Stimulated activated CD4-positive, alpha-beta T cell treated with anti-CD3 and anti-CD28 coated beads, Interleukin-2, amount 100 ng/mL, for 48 hours (primary cell): ENCODE results near the gene ZBTB38.

Source experiments
- DNase-seq, 2 donors: peaks; one replicate each; pipeline ENCODE4 v3.0.0-alpha.2; 2020

Gene ZBTB38

GRCh38 chr3:141368062-141368924 is at the start of gene ZBTB38:
TSS of gene ZBTB38 (plus strand) at chr3:141368504. CDS start at chr3:141442389, 73,885 bp downstream.
- no peak for DNase-seq

- DNase-seq, result no peak
Measured at GRCh38 chr3:141320399-141321108, 47.8 kb upstream of the ZBTB38 start.

GRCh38 chr3:141321109-141321497 is 47.2 kb upstream of the ZBTB38 start:
- DNase-seq, result no peak

- no peak for DNase-seq
Measured at GRCh38 chr3:141323936-141324704, 44.2 kb upstream of the ZBTB38 start.

- DNase-seq, result no peak
Measured at GRCh38 chr3:141326123-141326522, 42.2 kb upstream of the ZBTB38 start.

GRCh38 chr3:141326626-141327025 is 41.7 kb upstream of the ZBTB38 start:
- no peak for DNase-seq

GRCh38 chr3:141328286-141329166 is 39.8 kb upstream of the ZBTB38 start:
- DNase-seq, result no peak

GRCh38 chr3:141330235-141330634 is 38.1 kb upstream of the ZBTB38 start:
- DNase-seq, result no peak

- no peak for DNase-seq
Measured at GRCh38 chr3:141330718-141331376, 37.5 kb upstream of the ZBTB38 start.

GRCh38 chr3:141331377-141332318 is 36.7 kb upstream of the ZBTB38 start:
- DNase-seq, result no peak

GRCh38 chr3:141332416-141332815 is 35.9 kb upstream of the ZBTB38 start:
- no peak for DNase-seq

- DNase-seq, result no peak
Measured at GRCh38 chr3:141333836-141334626, 34.3 kb upstream of the ZBTB38 start.

- DNase-seq, result no peak
Measured at GRCh38 chr3:141334627-141335250, 33.6 kb upstream of the ZBTB38 start.

- DNase-seq, result no peak
Measured at GRCh38 chr3:141335531-141336061, 32.7 kb upstream of the ZBTB38 start.

- no peak for DNase-seq
Measured at GRCh38 chr3:141336672-141337522, 31.4 kb upstream of the ZBTB38 start.

- DNase-seq, result no peak
Measured at GRCh38 chr3:141337523-141337854, 30.8 kb upstream of the ZBTB38 start.

GRCh38 chr3:141337991-141338390 is 30.3 kb upstream of the ZBTB38 start:
- no peak for DNase-seq

- no peak for DNase-seq
Measured at GRCh38 chr3:141338881-141339280, 29.4 kb upstream of the ZBTB38 start.
